HCT116 (cell line): ENCODE data around the gene DSPP. TPM values are rescaled to one million over a fixed set of nuclear protein-coding genes. Genes with fewer than 3 reads are reported as not detected.

Source experiments
- total RNA-seq: library from RNA; stranded (reverse); gene quantifications from one replicate; pipeline ENCODE4 v1.2.1, GENCODE V29; 2021; ENCODE audit not compliant: unreplicated experiment

Gene DSPP
- total RNA-seq, 1 experiment from 2014 or later, result not detected

Other genes with a start within 250 kb of the DSPP start
- gene HSD17B11, start 217.3 kb upstream of the DSPP start, total RNA-seq, result 47.4 TPM
- gene NUDT9, start 186.0 kb upstream of the DSPP start, total RNA-seq, result 13.5 TPM
- 0.96 TPM for gene SPARCL1, start 79.2 kb upstream of the DSPP start, total RNA-seq
- not detected for gene DMP1, start 41.8 kb downstream of the DSPP start, total RNA-seq
- not detected for gene IBSP, start 191.0 kb downstream of the DSPP start, total RNA-seq
- gene MEPE, start 224.4 kb downstream of the DSPP start, total RNA-seq, result not detected